H1 (cell line): Measurements from ENCODE around the gene SEMA3A. TPM values are rescaled to one million over a fixed set of nuclear protein-coding genes. Genes with fewer than 3 reads are reported as not detected.

Experiments
- CTCF ChIA-PET: fragments of 300-600 bp; sonication (Branson Sonifier 250); formaldehyde crosslinking; loops from one replicate; lab custom pipeline; 2021; ENCODE audit not compliant: partially characterized antibody; lab: Charles Lee
- POLR2A ChIA-PET: fragments of 300-600 bp; sonication (Branson Sonifier 250); formaldehyde crosslinking; loops from one replicate; lab custom pipeline; 2021; ENCODE audit warnings: inconsistent platforms; ENCODE audit not compliant: partially characterized antibody; lab: Charles Lee
- DNase-seq, 2 experiments: peaks; one replicate each; pipeline versions ENCODE4 v3.0.0 to v3.0.0-alpha.2; 2010 to 2022; ENCODE audit warnings: low spot score in 2 of 2, low read depth in 1 of 2, mixed read lengths in 1 of 2
- FAIRE-seq: peaks from 2 replicates; lab custom pipeline; 2011; peaks lifted over from hg19 to GRCh38; lab: Jason Lieb, UNC
- H2AFZ ChIP-seq: 2 replicates; pipeline ENCODE4 v1.8.1; 2012; ENCODE audit warnings: low read length, inconsistent platforms
- H2AK5ac ChIP-seq: 2 replicates; pipeline ENCODE4 v1.6.1; 2013; ENCODE audit warnings: low read depth, low read length
- H2BK120ac ChIP-seq: replicated peaks from 2 replicates; pipeline ENCODE3; 2013; ENCODE audit warnings: low read depth, low read length, inconsistent platforms
- H2BK12ac ChIP-seq: 2 replicates; pipeline ENCODE4 v1.6.1; 2013; ENCODE audit warnings: low read depth, low read length
- H2BK15ac ChIP-seq: 2 replicates; pipeline ENCODE4 v1.6.1; 2013; ENCODE audit warnings: low read length
- H2BK20ac ChIP-seq: 2 replicates; pipeline ENCODE4 v1.6.1; 2013; ENCODE audit warnings: low read length
- H2BK5ac ChIP-seq: 2 replicates; pipeline ENCODE4 v1.6.1; 2013; ENCODE audit warnings: low read depth, low read length
- H3K14ac ChIP-seq: 2 replicates; pipeline ENCODE4 v1.6.1; 2013; ENCODE audit warnings: inconsistent platforms; ENCODE audit not compliant: insufficient read length
- H3K18ac ChIP-seq: 2 replicates; pipeline ENCODE4 v1.6.1; 2013; ENCODE audit warnings: low read length; ENCODE audit errors: extremely low read depth
- H3K23ac ChIP-seq: 2 replicates; pipeline ENCODE4 v1.6.1; 2013; ENCODE audit warnings: inconsistent platforms; ENCODE audit not compliant: insufficient read length
- H3K23me2 ChIP-seq: 2 replicates; pipeline ENCODE4 v1.6.1; 2013; ENCODE audit warnings: low read depth, low read length
- H3K27ac ChIP-seq: 2 replicates; pipeline ENCODE4 v1.6.1; 2011; ENCODE audit warnings: low read depth, low read length, inconsistent platforms
- H3K27me3 ChIP-seq, 4 experiments: replicated peaks in 1 of 4; 1 replicate in 1 of 4; 2 replicates in 3 of 4; pipeline versions ENCODE4 v1.6.1 to v1.8.1; 2011 to 2013; ENCODE audit warnings: low read length in 3 of 4, mild to moderate bottlenecking in 3 of 4, inconsistent platforms in 2 of 4, mixed read lengths in 2 of 4, moderate library complexity in 1 of 4; ENCODE audit not compliant: control insufficient read depth in 3 of 4, insufficient read depth in 3 of 4; ENCODE audit errors: extremely low read depth in 1 of 4
- H3K36me3 ChIP-seq, 4 experiments: 2 replicates each; pipeline versions ENCODE4 v1.6.1 to v1.8.1; 2011 to 2013; ENCODE audit warnings: mild to moderate bottlenecking in 4 of 4, low read length in 3 of 4, moderate library complexity in 2 of 4, control low read depth in 1 of 4, inconsistent platforms in 1 of 4; ENCODE audit not compliant: insufficient read depth in 4 of 4, control insufficient read depth in 2 of 4
- H3K4ac ChIP-seq: replicated peaks from 2 replicates; pipeline ENCODE3; 2013; ENCODE audit warnings: low read length, low read depth, mixed read lengths, inconsistent platforms; ENCODE audit not compliant: insufficient read length
- H3K4me1 ChIP-seq, 4 experiments: replicated peaks in 1 of 4; 1 replicate in 1 of 4; 2 replicates in 3 of 4; pipeline versions ENCODE4 v1.6.1 to v1.8.1; 2011 to 2013; ENCODE audit warnings: low read length in 3 of 4, inconsistent platforms in 2 of 4, mixed read lengths in 1 of 4; ENCODE audit not compliant: insufficient read depth in 4 of 4, control insufficient read depth in 3 of 4
- H3K4me2 ChIP-seq, 2 experiments: 2 replicates each; pipeline versions ENCODE4 v1.6.1 to v1.8.1; 2011 to 2013; ENCODE audit warnings: low read depth in 2 of 2, low read length in 2 of 2, control low read depth in 1 of 2, inconsistent platforms in 1 of 2, mild to moderate bottlenecking in 1 of 2; ENCODE audit not compliant: insufficient read depth in 1 of 2
- H3K4me3 ChIP-seq, 4 experiments: fragments of 200-600, 300-600 bp in 1 of 4; sonication (generic), shearing (Covaris generic), sonication (Bioruptor Twin) in 1 of 4; 2 replicates each; pipeline versions ENCODE4 v1.5.1 to v1.8.1; 2011 to 2016; ENCODE audit warnings: low read length in 4 of 4, low read depth in 3 of 4, control low read depth in 2 of 4, inconsistent platforms in 2 of 4, mild to moderate bottlenecking in 2 of 4, mixed read lengths in 1 of 4, moderate library complexity in 1 of 4; ENCODE audit not compliant: insufficient read depth in 2 of 4; ENCODE audit errors: extremely low read depth in 1 of 4
- H3K56ac ChIP-seq: replicated peaks from 2 replicates; pipeline ENCODE3; 2013; ENCODE audit warnings: low read depth, mild to moderate bottlenecking, mixed read lengths, low read length, inconsistent platforms; ENCODE audit not compliant: insufficient read length
- H3K79me1 ChIP-seq: 2 replicates; pipeline ENCODE4 v1.6.1; 2013; ENCODE audit warnings: low read depth, low read length, control low read depth
- H3K79me2 ChIP-seq, 2 experiments: 2 replicates each; pipeline versions ENCODE4 v1.6.1 to v1.8.1; 2012 to 2013; ENCODE audit warnings: low read length in 2 of 2, mild to moderate bottlenecking in 2 of 2, inconsistent platforms in 1 of 2; ENCODE audit not compliant: insufficient read depth in 2 of 2, control insufficient read depth in 1 of 2
- H3K9ac ChIP-seq, 4 experiments: replicated peaks in 1 of 4; 1 replicate in 1 of 4; 2 replicates in 3 of 4; pipeline versions ENCODE4 v1.6.1 to v1.8.1; 2011 to 2013; ENCODE audit warnings: low read depth in 3 of 4, low read length in 3 of 4, control low read depth in 2 of 4, mild to moderate bottlenecking in 2 of 4, moderate library complexity in 2 of 4, inconsistent platforms in 1 of 4; ENCODE audit errors: extremely low read depth in 1 of 4
- H3K9me3 ChIP-seq, 2 experiments: 2 replicates each; pipeline versions ENCODE4 v1.6.1 to v1.8.1; 2012 to 2013; ENCODE audit warnings: mild to moderate bottlenecking in 2 of 2, moderate library complexity in 2 of 2, control low read depth in 1 of 2, inconsistent platforms in 1 of 2, low read depth in 1 of 2, low read length in 1 of 2, mixed read lengths in 1 of 2; ENCODE audit not compliant: insufficient read depth in 2 of 2
- H4K20me1 ChIP-seq, 2 experiments: replicated peaks in 1 of 2; 2 replicates each; pipeline versions ENCODE3 to v1.8.1; 2011 to 2013; ENCODE audit warnings: inconsistent platforms in 2 of 2, low read length in 2 of 2, mild to moderate bottlenecking in 1 of 2; ENCODE audit not compliant: insufficient read depth in 2 of 2, control insufficient read depth in 1 of 2
- H4K5ac ChIP-seq: 2 replicates; pipeline ENCODE4 v1.6.1; 2013; ENCODE audit warnings: low read length, low read depth, mixed read lengths, inconsistent platforms; ENCODE audit not compliant: insufficient read length
- H4K8ac ChIP-seq: 2 replicates; pipeline ENCODE4 v1.8.0; 2013; ENCODE audit warnings: mild to moderate bottlenecking, moderate library complexity, low read length, inconsistent platforms; ENCODE audit not compliant: insufficient read depth; ENCODE audit errors: extremely low read depth
- H4K91ac ChIP-seq: replicated peaks from 2 replicates; pipeline ENCODE3; 2013; ENCODE audit warnings: low read length, mixed read lengths, inconsistent platforms; ENCODE audit not compliant: insufficient read length
- SP4 ChIP-seq: IDR thresholded peaks from 2 replicates; pipeline ENCODE4 v1.6.1; 2012; ENCODE audit warnings: low read length, inconsistent platforms
- ZNF274 ChIP-seq: IDR thresholded peaks from 2 replicates; pipeline ENCODE4 v1.7.0; 2012; ENCODE audit warnings: low read length, borderline replicate concordance; ENCODE audit errors: extremely low read depth
- WGBS, 2 experiments: shearing (Covaris generic) in 1 of 2; methylation state at CpG; one replicate each; pipeline versions ENCODE4 v1.1.6 to v1.1.7; 2013 to 2015; ENCODE audit warnings: low lambda C conversion rate in 2 of 2, mixed read lengths in 2 of 2, inconsistent platforms in 1 of 2, low coverage in 1 of 2, missing lambda C conversion rate in 1 of 2; ENCODE audit not compliant: insufficient replicate concordance in 2 of 2, insufficient coverage in 1 of 2, insufficient read length in 1 of 2; ENCODE audit errors: extremely low coverage in 1 of 2, missing lambda C conversion rate in 1 of 2; 5-methylcytosine and 5-hydroxymethylcytosine counted together
- polyA plus RNA-seq, 7 experiments: library from polyadenylated mRNA; depleted of rRNA in 3 of 7; stranded (reverse) in 5 of 7; unstranded in 2 of 7; fragments of >200 nt in 5 of 7; fragments of 200-250 nt in 2 of 7; gene quantifications; 1 replicate in 5 of 7; 2 replicates in 1 of 7; 4 replicates in 1 of 7; pipeline versions ENCODE4 v1.2.1 to v1.2.3, GENCODE V29; 2011 to 2013; ENCODE audit warnings: missing spikeins in 2 of 7, mixed read lengths in 2 of 7
- total RNA-seq: library from RNA; stranded (reverse); fragmentation: NEBNext Ultra II Directional; extraction: Animal tissue kit (Norgen Biotek cat#: 25700); gene quantifications from 2 replicates; pipeline ENCODE4 v1.2.1, GENCODE V29; 2021
- TF ChIP-seq, protein P1 (sequence below): IDR thresholded peaks from 2 replicates; pipeline ENCODE4 v1.6.1; 2011; ENCODE audit warnings: low read length, improper control_type of control experiment

The SEMA3A gene
- total and polyA plus RNA-seq, 2 of the 8 experiments (the other 6 are each of a cell fraction or from before 2014, with no cell fraction given), result 8.1 to 45.9 TPM

DNA sequence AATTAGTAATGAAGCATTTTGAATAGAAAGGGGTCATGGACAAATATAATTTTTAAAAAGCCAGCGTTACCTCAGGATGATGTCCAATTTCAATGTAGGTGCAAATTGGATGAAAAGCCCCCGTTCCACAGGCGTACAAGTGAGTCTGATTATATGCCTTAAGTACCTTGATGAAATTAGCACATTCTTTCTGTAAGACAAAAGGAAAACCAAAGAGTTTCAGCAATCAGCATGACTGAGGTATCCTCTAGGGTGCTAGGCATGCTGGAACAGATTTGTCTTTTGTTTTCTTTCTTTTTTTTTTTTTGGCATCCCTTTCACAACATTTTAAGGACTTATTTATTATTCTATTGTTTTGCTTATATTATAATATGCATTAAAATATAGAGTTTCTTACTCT lies 84.2 kb downstream of the SEMA3A start:
- no peak overlapping the region for H2BK20ac ChIP-seq
- H3K79me1 ChIP-seq, result no peaks in the 10 kb centered on the region
- peak overlapping the region; percentile 42 to 43 for H3K4me2 ChIP-seq
- H3K56ac ChIP-seq, result no peak overlapping the region
- 42% methylated on average over 3 of the region's 3 CpGs; no CpG with 5 or more reads in 1 of the 2 experiments for WGBS, 2 experiments
- no peaks in the 10 kb centered on the region for H3K79me2 ChIP-seq
- H2AK5ac ChIP-seq, result no peak overlapping the region
- FAIRE-seq (peak; percentile 78), DNase-seq (no peak)
- H3K9me3 ChIP-seq, result no peaks in the 10 kb centered on the region
- H3K4ac ChIP-seq, result no peak overlapping the region
- no peaks in the 10 kb centered on the region for H3K27me3 ChIP-seq
- H4K91ac ChIP-seq, result no peak overlapping the region
- no peak overlapping the region for H2BK120ac ChIP-seq
- no peak overlapping the region for H2AFZ ChIP-seq
- no peak overlapping the region for H3K27ac ChIP-seq
- H4K8ac ChIP-seq, result no peak overlapping the region
- POLR2A ChIA-PET, result no interaction called here
- H2BK15ac ChIP-seq, result no peak overlapping the region
- no peaks in the 10 kb centered on the region for H3K23me2 ChIP-seq
- H4K20me1 ChIP-seq, result no peaks in the 10 kb centered on the region
- H4K5ac ChIP-seq, result peak overlapping the region; percentile 24
- no peak overlapping the region for H2BK5ac ChIP-seq
- peaks cover 0 to 5% (median 0%) of the 10 kb centered on the region in 4 experiments; a peak in 1 of 8 replicates for H3K36me3 ChIP-seq
- H2BK12ac ChIP-seq, result no peak overlapping the region
- peaks cover 4 to 33% (median 12%) of the 10 kb centered on the region in 4 experiments; a peak in 6 of 7 replicates for H3K4me1 ChIP-seq
- peak overlapping the region in 1 of 4 experiments; percentile 41; a peak in 1 of 8 replicates for H3K4me3 ChIP-seq
- H3K9ac ChIP-seq, result no peak overlapping the region
- H3K14ac ChIP-seq, result no peak overlapping the region
- no peak overlapping the region for H3K18ac ChIP-seq
- CTCF ChIA-PET, result no interaction called here
- no peak overlapping the region for H3K23ac ChIP-seq
- TF ChIP-seq ZNF274 (no peak), SP4 (no peak)
- TF ChIP-seq, protein P1, sequence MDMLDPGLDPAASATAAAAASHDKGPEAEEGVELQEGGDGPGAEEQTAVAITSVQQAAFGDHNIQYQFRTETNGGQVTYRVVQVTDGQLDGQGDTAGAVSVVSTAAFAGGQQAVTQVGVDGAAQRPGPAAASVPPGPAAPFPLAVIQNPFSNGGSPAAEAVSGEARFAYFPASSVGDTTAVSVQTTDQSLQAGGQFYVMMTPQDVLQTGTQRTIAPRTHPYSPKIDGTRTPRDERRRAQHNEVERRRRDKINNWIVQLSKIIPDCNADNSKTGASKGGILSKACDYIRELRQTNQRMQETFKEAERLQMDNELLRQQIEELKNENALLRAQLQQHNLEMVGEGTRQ, result no peak
